HG03439 (cell line): ENCODE results near the gene NPEPL1.

ENCODE experiments used
- ATAC-seq: cut with Tn5 transposase; IDR thresholded peaks from one replicate; pipeline ENCODE4 v1.9.1; 2021; ENCODE audit warnings: mild to moderate bottlenecking, moderate library complexity; ENCODE audit not compliant: unreplicated experiment

The NPEPL1 gene

DNA sequence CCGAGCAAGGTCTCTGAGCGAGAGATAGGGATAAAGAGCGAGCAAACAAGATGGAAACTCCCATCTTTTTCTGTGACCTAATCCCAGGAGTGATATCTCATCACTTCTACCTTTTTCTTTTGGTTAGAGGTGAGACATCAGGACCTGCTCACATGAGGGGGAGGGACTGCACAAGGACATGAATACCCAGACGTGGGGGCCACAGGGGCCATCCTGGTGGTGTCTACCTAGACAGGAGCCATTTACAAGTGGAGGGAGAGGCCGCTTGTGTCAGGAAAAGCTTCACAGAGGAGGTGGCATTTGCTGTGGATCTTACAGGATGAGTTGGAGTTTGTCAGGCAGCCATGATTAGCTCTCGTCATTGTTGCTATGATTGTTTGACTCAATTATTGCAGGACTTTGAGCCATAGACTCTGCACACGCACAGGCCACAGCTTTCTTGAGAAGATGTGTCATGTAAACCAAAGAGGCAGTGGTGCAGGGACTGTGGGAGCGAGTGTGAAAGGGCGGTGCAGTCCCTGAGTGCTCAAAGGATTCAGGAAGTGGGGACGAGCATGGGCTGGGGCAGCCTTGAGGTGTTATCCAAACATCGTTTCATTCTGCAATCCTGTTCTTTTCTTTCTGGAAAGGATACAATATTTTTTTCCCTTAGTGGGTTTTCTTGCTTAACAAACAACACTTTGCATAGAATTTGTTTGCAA is 7.7 kb downstream of the NPEPL1 start:
- no peak for ATAC-seq

- no peak for ATAC-seq
These were observed 8.2 kb downstream of the NPEPL1 start for GRCh38 chr20:58700823-58701222.

GRCh38 chr20:58701431-58702160 is 9.0 kb downstream of the NPEPL1 start:
- ATAC-seq, result no peak

DNA sequence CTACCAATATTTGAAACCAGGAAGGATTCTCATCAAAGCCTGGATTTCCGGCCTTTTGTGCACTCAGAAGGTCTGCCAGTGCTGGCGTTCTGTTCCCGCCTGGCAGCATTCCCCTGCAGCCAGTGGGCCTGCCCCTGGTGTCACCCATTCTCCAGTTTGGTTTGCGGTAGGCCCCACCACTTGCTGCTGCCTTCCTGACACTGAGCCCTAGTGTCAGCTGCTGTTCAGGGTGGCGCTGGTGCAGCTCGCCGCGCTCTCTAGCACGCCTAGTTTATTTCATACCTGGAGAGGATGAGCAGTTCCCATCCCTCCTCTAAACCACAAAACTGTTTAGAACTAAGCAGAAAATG is 9.5 kb downstream of the NPEPL1 start:
- ATAC-seq, result no peak

DNA sequence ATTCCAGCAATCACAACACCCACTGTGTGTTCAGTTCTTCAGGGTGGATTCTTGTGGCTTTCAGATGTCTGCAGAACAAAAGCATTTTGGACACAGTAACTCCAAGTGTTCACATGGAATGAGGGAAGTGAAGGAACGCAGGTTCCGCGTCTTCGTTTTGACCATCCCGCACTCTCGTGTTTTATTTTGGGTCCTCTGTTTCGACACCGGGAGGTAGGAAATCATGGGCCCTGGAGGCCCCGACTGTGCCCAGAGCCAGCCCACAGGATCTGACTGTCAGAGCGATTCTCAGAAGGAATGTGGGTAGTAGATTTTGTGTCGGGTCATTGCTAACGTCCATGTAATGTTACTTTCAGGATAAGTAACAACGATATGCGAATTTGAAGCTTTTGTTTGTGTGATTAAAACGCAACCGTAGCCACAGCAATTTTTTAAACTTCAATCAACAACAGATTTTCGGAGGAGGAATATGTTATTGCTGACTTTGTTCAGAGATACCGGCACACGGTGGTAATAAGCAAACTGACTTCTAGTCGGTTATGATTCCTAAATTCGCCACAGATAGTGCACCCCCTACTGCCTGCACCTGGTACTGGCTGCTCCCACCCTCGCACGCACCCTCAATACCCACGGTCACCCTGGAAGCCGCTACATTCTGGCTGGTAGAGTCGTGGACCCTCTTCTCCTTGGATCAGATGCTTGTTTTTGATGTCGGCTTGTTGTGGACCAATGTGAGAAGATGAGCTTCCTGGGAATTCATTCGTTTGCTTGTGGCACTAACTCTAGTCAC is 10.5 kb downstream of the NPEPL1 start:
- no peak for ATAC-seq

DNA sequence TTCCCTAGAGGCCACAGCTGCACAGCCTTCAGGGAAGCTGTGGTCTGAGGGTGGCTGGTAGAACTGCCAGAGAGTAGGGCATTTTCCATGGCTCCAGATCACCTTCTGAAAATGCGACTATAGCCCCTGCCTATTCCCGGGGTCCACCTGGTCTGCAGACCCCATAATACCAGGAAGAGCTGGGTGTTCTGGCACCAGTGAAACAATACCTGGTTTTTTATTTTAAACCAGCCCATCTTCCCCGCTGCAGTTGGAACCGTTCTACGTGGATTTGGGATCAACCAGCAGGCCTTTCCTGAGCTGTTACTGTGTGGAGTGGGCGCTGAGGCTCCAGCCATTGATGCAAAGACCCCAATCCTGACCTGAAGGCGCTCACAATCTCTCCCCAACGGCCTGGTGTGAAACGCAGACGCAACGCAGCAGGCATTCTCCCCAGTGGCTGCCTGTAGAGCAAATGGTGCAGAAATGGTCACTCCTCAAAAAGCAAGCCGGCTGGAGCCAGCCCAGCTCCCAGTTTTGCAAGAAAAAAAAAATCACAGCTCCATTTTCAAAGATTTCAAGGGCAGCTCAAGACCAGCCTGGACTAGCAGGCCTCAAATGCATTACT is 11.3 kb downstream of the NPEPL1 start:
- ATAC-seq, result no peak

DNA sequence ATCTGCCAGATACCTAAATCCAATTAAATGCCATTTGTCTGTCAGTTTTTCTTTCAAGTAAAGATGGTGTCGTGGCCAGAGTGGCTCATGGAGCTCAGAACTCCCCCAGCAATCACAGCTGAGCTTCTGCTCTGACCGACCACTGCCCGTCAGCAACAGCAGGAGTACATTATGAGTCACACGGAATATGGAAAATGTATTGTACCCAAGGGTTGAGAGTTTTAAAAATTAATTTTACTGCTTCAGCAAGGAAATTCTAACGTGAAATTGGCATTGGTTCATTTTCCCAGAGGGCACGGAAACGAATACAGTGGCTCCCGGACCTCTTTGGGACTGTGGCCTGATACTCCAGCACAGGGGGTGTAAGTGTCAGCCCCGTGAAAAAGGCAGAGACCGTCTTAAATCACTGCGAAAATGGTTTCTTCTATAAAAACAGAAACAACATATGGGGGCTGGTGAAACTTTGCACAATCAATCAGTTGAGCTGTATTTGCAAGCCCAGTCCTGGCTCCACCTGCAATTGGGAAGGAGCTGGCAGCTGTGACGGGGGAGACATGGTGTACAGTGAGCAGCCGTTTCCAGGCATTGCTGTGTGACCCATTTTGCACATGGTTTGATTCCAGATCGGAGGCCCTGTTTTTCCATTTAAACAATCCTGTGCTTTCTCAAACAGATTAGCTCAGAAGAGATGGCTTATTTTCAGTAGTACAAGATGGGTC is 12.8 kb downstream of the NPEPL1 start:
- ATAC-seq, result no peak

GRCh38 chr20:58706150-58706892 is 13.7 kb downstream of the NPEPL1 start:
- no peak for ATAC-seq

- ATAC-seq, result no peak
These were observed 14.5 kb downstream of the NPEPL1 start for GRCh38 chr20:58706975-58707681.

GRCh38 chr20:58707770-58708169 is 15.2 kb downstream of the NPEPL1 start:
- no peak for ATAC-seq

DNA sequence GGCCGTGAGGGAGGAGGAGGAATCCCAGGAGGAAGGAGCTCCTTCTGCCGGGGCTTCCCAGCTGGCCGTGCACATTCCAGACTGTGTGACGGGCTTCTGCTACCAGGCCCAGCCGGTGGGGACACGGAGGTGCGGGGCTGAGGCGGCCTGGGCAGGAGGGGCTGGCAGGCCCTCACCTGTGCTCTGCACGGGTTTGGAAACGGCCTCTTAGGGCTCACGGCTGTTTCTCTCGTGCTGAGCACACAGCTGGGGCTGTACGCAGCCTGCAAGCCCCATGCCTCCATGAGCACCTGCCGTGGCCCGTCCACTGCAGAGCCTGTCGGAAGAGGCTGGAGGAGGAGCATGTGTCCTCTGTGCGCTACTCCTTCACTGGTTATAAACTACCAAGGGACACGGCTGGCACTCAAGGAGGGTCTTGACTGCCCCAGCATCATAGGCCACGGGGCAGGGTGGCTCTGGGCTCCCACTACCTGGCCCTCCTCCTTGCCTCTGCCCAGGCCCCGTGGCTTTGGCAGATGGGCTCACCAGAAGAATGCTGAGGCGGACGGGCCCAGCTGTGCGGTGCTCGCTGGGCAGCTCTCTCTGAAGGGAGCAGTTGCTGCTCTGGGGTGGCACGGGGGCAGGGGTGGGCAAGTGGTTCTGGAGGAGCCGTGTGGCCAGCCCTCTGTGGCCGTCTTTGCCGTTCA is 15.8 kb downstream of the NPEPL1 start:
- ATAC-seq, result no peak

DNA sequence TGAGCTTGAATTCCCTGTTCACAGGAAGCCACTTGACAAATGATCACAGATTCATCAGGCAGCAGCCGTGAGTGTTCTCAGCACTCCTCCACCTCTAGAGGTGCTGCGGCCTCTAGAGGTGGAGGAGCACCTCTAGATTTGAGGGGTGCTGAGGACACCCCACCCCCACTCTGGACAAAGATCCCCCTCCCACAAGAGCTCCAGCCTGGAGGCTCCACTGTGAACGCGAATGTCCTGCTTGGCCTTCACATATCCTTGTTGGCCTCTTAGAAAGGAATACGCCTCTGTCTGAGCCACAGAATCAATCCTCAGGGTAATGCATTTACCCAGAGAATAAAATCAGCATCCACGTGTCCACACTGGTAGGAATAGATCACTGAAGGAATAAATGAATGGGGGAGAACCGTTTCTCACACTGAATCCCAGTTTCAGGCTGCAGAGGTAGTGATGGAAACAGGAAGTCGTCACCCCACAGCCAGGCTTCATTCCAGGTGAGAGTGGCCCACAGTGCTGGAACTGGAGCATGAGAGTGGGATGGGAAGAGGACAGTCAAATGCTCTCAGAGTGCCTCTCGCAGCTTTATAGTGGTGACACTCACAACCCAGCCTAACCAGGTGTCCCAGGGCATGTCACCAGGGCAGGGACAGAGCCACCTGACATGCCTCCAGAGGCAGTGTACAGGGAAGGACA is 16.6 kb downstream of the NPEPL1 start:
- ATAC-seq, result no peak

GRCh38 chr20:58709703-58710039 is 17.1 kb downstream of the NPEPL1 start:
- no peak for ATAC-seq

- ATAC-seq, result no peak
These were observed 18.1 kb downstream of the NPEPL1 start for GRCh38 chr20:58710481-58711265.

DNA sequence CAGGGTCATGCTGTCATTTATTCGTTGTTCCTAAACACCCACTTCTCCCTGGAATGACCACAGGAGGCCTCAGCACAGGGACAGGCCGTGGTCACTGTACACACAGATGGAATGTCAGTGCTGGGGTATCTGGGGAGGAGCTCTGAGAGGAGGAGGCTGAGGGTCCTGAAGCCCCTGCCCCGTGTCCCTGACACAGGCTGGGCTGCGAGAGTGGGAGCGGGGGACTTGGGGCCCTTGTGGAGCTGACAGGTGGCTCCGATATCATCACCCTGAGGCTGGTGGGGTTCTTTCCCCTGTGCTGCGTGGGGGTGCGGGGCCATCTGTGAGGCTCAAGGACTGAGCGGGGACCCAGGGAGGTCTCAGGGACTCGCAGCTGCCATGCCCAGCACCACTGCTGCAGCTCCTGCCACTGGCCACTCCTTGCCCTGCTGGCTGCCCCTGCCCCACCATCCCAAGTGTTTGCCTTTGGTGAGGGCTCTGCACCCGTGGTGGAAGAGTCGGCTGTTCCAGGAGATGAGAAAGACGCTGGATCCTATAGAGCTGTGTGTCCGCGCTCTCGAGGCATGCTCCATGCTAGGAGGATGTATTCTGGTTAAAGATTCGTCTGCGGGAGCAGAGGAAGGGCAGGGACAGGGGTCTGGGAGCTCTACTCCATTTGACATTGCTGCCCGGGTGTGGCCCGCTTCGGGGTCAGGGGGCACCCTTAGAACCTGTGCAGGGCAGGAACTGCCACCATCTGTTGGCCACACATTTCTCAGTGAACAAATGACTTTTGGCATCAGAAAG is 18.9 kb downstream of the NPEPL1 start:
- no peak for ATAC-seq

DNA sequence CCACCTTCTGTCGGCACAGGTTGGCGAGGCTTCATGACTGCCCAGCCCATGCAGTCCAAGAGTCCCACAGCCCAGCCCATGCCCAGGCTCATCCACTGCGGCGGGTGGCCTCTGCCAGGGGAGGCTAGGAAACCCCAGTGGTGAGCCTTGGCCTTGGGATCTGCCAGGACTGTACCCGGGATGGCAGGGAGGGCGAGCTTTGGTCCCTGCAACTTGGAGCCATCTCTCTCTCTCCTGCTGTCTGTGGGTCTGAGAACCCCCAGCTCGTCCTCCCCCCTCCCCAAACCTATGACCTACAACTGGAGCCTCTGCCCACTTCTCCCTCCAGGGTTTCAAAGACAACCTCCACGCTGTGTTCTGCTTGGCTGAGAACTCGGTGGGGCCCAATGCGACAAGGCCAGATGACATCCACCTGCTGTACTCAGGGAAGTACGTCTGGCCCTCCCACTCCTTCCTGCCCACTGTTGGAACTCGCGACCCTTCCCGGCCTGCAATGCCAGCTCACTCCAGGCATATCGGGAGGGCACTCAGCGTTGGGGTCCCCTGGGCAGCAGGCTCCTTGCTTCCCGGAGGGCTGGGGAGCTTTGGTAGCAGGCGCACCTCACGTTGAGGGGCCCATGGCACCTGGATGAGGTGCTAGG is 19.7 kb downstream of the NPEPL1 start:
- ATAC-seq, result no peak
